DOHH2 (cell line): ENCODE measurements around the gene CRTC3.

Source experiments
- H3F3A ChIP-seq: fragments of 200-600 bp; sonication (generic), shearing (Covaris generic); 2 replicates; pipeline ENCODE4 v1.6.0; 2016; ENCODE audit warnings: antibody characterized with exemption, mild to moderate bottlenecking; ENCODE audit not compliant: control insufficient read depth, insufficient read depth
- H3K27ac ChIP-seq: fragments of 200-600 bp; sonication (generic); 2 replicates; pipeline ENCODE4 v1.5.1; 2014; ENCODE audit warnings: low read depth, mild to moderate bottlenecking, low read length, moderate library complexity
- H3K27me3 ChIP-seq: fragments of 200-600 bp; sonication (generic); 2 replicates; pipeline ENCODE4 v1.6.1; 2014; ENCODE audit warnings: mild to moderate bottlenecking, low read length, mixed read lengths; ENCODE audit not compliant: control insufficient read depth
- H3K36me3 ChIP-seq: fragments of 200-600 bp; sonication (generic); 2 replicates; pipeline ENCODE4 v1.6.1; 2014; ENCODE audit warnings: mild to moderate bottlenecking, low read length, moderate library complexity, mixed read lengths; ENCODE audit not compliant: control insufficient read depth
- H3K4me1 ChIP-seq: fragments of 200-600 bp; sonication (generic); 2 replicates; pipeline ENCODE4 v1.6.1; 2014; ENCODE audit warnings: mild to moderate bottlenecking, low read length, mixed read lengths; ENCODE audit not compliant: control insufficient read depth
- H3K4me2 ChIP-seq: fragments of 200-600 bp; sonication (generic); 2 replicates; pipeline ENCODE4 v1.6.0; 2014; ENCODE audit warnings: mild to moderate bottlenecking, low read length, moderate library complexity
- H3K4me3 ChIP-seq: fragments of 200-600 bp; sonication (generic); 2 replicates; pipeline ENCODE4 v1.5.1; 2014; ENCODE audit warnings: mild to moderate bottlenecking, low read length, mixed read lengths
- H3K79me2 ChIP-seq: fragments of 200-600 bp; sonication (generic); 2 replicates; pipeline ENCODE4 v1.6.1; 2014; ENCODE audit warnings: mild to moderate bottlenecking, low read length, mixed read lengths; ENCODE audit not compliant: control insufficient read depth
- H3K9me2 ChIP-seq: fragments of 200-600 bp; sonication (generic); replicated peaks from 2 replicates; pipeline ENCODE4 v1.6.1; 2014; ENCODE audit warnings: mild to moderate bottlenecking, low read length, mixed read lengths; ENCODE audit not compliant: control insufficient read depth
- H3K9me3 ChIP-seq: fragments of 200-600 bp; sonication (generic); 2 replicates; pipeline ENCODE4 v1.6.1; 2014; ENCODE audit warnings: antibody characterized with exemption, low read length, mixed read lengths; ENCODE audit not compliant: control insufficient read depth, insufficient read depth
- H4K20me1 ChIP-seq: fragments of 200-600 bp; sonication (generic); 2 replicates; pipeline ENCODE4 v1.6.0; 2014; ENCODE audit warnings: low read depth, mild to moderate bottlenecking, antibody characterized with exemption, low read length, moderate library complexity; ENCODE audit not compliant: control insufficient read depth, insufficient read depth
- CTCF ChIP-seq: fragments of 200-600 bp; sonication (generic); IDR thresholded peaks from one replicate; pipeline ENCODE4 v1.5.1; 2014; ENCODE audit warnings: antibody characterized with exemption, mild to moderate bottlenecking, low read depth, low read length; ENCODE audit not compliant: poor library complexity, severe bottlenecking
- EZH2phosphoT487 ChIP-seq: fragments of 200-600 bp; sonication (generic); IDR thresholded peaks from 2 replicates; pipeline ENCODE4 v1.6.1; 2017; ENCODE audit warnings: borderline replicate concordance, mild to moderate bottlenecking, antibody characterized with exemption, low read length, moderate library complexity, mixed read lengths

CRTC3 gene

GRCh38 chr15:90585863-90586262 is 56.1 kb downstream of the CRTC3 start:
- Histone ChIP-seq H3K9me3 (no peaks in the 10 kb centered on the region), H3K36me3 (no peaks in the 10 kb centered on the region), H3K27me3 (no peaks in the 10 kb centered on the region), H3K79me2 (0 out of 2 replicates have a peak, but pooled peaks cover 3% of the 10 kb centered on the region), H3K27ac (no peak overlapping the region), H3K4me3 (no peak overlapping the region), H3K4me2 (no peak overlapping the region), H4K20me1 (no peaks in the 10 kb centered on the region), H3K4me1 (peaks cover 10% of the 10 kb centered on the region), H3K9me2 (no peaks in the 10 kb centered on the region), H3F3A (no peaks in the 10 kb centered on the region)
- TF ChIP-seq EZH2phosphoT487 = no peak
- no peak for TF ChIP-seq CTCF

GRCh38 chr15:90586948-90587347 is 57.2 kb downstream of the CRTC3 start:
- no peaks in the 10 kb centered on the region for H3K9me2 ChIP-seq
- no peaks in the 10 kb centered on the region for H4K20me1 ChIP-seq
- no peaks in the 10 kb centered on the region for H3K36me3 ChIP-seq
- H3F3A ChIP-seq = peaks cover 4% of the 10 kb centered on the region
- H3K27ac ChIP-seq = no peak overlapping the region
- no peaks in the 10 kb centered on the region for H3K9me3 ChIP-seq
- no peak overlapping the region for H3K4me2 ChIP-seq
- H3K4me1 ChIP-seq = peaks cover 12% of the 10 kb centered on the region
- TF ChIP-seq CTCF (no peak), EZH2phosphoT487 (no peak)
- no peaks in the 10 kb centered on the region for H3K27me3 ChIP-seq
- 0 out of 2 replicates have a peak, but pooled peaks cover 3% of the 10 kb centered on the region for H3K79me2 ChIP-seq
- no peak overlapping the region for H3K4me3 ChIP-seq

- H3K27ac ChIP-seq = no peak overlapping the region
- no peaks in the 10 kb centered on the region for H3K9me2 ChIP-seq
- H3K9me3 ChIP-seq = no peaks in the 10 kb centered on the region
- no peaks in the 10 kb centered on the region for H3K36me3 ChIP-seq
- H3K4me2 ChIP-seq = no peak overlapping the region
- H3F3A ChIP-seq = peaks cover 14% of the 10 kb centered on the region
- H3K79me2 ChIP-seq = 0 out of 2 replicates have a peak, but pooled peaks cover 3% of the 10 kb centered on the region
- no peak overlapping the region for H3K4me3 ChIP-seq
- TF ChIP-seq EZH2phosphoT487 = no peak
- no peak for TF ChIP-seq CTCF
- peaks cover 17% of the 10 kb centered on the region for H3K4me1 ChIP-seq
- no peaks in the 10 kb centered on the region for H4K20me1 ChIP-seq
- H3K27me3 ChIP-seq = no peaks in the 10 kb centered on the region
Observed at GRCh38 chr15:90588427-90588826, 58.7 kb downstream of the CRTC3 start.
